Skeletal muscle tissue (tissue), 4 donors: ENCODE data around the gene GRPEL1. TPM values are rescaled to one million over a fixed set of nuclear protein-coding genes. Genes with fewer than 3 reads are reported as not detected.

Experiments used
- H3K27ac ChIP-seq: one replicate; pipeline ENCODE4 v1.7.0; 2013; ENCODE audit warnings: mild to moderate bottlenecking, low read depth, low read length, inconsistent platforms
- H3K27me3 ChIP-seq, 3 donors: one replicate each; pipeline ENCODE4 v1.7.0; 2013; ENCODE audit warnings: low read length in 3 of 3; ENCODE audit not compliant: control insufficient read depth in 3 of 3, insufficient read depth in 3 of 3
- H3K36me3 ChIP-seq, 3 donors: one replicate each; pipeline ENCODE4 v1.7.0; 2013; ENCODE audit warnings: low read length in 3 of 3; ENCODE audit not compliant: control insufficient read depth in 3 of 3, insufficient read depth in 3 of 3
- H3K4me1 ChIP-seq, 3 donors: one replicate each; pipeline ENCODE4 v1.7.0; 2013; ENCODE audit warnings: low read length in 3 of 3, mild to moderate bottlenecking in 3 of 3; ENCODE audit not compliant: control insufficient read depth in 3 of 3, insufficient read depth in 3 of 3
- H3K4me3 ChIP-seq, 3 donors: one replicate each; pipeline ENCODE4 v1.7.0; 2013; ENCODE audit warnings: low read length in 3 of 3
- H3K9ac ChIP-seq, 3 donors: one replicate each; pipeline ENCODE4 v1.7.0; 2013; ENCODE audit warnings: low read length in 3 of 3, mild to moderate bottlenecking in 3 of 3, moderate library complexity in 2 of 3, low read depth in 1 of 3
- H3K9me3 ChIP-seq, 3 donors: one replicate each; pipeline ENCODE4 v1.7.0; 2013; ENCODE audit warnings: low read length in 3 of 3; ENCODE audit not compliant: control insufficient read depth in 3 of 3
- total RNA-seq: library from RNA; depleted of rRNA; stranded (reverse); fragments of >200 nt; gene quantifications from one replicate; pipeline ENCODE4 v1.2.3, GENCODE V29; 2014
- donor health status: Osteomylitis.

Gene GRPEL1
- total RNA-seq, 1 donor from 2014 or later, result 19.3 TPM

DNA sequence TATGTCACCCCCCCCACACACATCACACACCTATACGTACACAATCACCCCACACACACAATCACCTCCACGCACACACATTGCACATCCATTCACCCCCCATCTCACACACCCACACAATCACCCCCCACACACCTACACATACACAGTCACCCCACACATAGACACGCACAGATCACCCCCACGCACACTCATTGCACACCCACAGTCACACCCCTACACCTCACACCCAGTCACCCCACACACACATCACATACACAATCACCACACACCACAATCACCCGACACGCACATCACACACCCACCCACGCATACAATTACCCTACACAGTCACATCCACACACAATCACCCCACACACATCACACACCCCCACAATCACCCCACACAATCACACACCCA, 40.6 kb downstream of the GRPEL1 start:
- no peak overlapping the region for H3K9ac ChIP-seq
- H3K9me3 ChIP-seq, result no peaks in the 10 kb centered on the region
- no peak overlapping the region for H3K27ac ChIP-seq
- H3K36me3 ChIP-seq, result peaks cover 43 to 62% (median 56%) of the 10 kb centered on the region in 3 donors
- H3K4me1 ChIP-seq, result no peaks in the 10 kb centered on the region
- no peaks in the 10 kb centered on the region for H3K27me3 ChIP-seq
- H3K4me3 ChIP-seq, result no peak overlapping the region

DNA sequence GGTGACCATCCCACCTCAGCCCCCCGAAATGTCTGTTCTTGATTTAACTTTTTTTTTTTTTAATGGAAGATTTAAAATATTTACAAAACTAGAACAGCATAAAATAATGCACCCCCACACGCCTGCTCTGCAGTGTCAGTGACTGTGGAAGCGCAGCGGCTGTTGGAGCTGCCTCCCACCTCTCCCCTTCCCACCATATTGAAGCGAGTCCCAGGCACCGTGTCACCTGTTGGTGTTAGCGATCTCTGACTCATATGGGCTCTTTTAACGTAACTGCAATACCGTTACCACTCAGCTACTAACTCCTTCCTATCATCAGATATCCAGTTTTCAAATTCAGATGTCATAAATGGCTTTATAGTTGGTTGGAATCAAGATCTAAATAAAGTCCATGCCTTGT, 41.8 kb downstream of the GRPEL1 start:
- H3K36me3 ChIP-seq, result peaks cover 38 to 59% (median 50%) of the 10 kb centered on the region in 3 donors
- no peak overlapping the region for H3K4me3 ChIP-seq
- no peaks in the 10 kb centered on the region for H3K9me3 ChIP-seq
- H3K27ac ChIP-seq, result no peak overlapping the region
- H3K4me1 ChIP-seq, result no peaks in the 10 kb centered on the region
- H3K27me3 ChIP-seq, result no peaks in the 10 kb centered on the region
- no peak overlapping the region for H3K9ac ChIP-seq

DNA sequence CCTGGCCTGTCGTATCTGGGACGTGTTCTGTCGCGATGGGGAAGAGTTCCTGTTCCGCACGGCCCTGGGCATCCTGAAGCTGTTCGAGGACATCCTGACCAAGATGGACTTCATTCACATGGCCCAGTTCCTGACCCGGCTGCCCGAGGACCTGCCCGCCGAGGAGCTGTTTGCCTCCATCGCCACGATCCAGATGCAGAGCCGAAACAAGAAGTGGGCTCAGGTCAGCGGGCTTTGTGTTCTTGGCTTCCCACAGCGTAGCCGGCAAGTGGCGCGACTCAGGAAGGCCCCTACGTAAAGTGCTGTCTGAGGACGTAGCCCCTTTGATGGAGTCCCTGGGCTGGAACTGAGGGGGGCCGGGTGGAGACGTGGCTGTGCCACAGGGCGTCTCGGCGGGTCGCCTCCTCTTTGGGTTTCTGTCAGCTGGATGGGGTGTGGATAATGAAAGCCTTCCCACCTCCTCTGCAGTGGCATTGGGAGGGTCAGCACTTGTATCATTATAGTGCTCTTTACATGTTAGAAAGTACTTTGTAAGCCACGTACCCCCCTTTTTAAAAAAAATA, 42.7 kb downstream of the GRPEL1 start:
- Histone ChIP-seq H3K4me3 (no peak overlapping the region), H3K4me1 (peaks cover 0 to 1% (median 0%) of the 10 kb centered on the region in 3 donors)

DNA sequence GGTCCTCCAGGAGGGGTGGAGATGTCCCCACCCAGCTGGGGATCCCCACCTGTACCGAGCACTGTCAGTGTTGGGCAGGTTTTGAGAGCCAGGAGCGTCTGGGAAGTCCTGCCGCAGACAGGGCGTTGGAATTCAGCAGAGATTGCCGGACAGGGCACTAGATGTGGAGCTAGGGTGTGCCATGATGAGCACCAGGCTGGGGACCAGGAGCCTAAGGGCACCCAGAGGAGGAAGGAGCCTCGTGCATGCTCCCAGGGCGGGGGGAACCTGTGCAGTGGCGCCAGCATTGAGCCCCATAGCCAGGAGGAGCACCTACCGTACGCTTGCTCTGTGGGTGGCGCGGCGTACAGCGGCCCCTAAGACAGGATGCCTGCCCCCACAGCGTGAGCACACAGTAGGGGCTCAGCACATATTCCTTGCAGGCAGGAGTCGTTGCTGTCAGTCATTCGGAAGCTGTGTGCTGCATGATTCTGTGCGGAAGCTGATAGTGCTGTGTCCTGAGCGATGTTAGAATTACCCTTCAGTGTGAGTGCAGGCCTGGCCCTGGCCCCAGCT, 43.5 kb downstream of the GRPEL1 start:
- peaks cover 24 to 48% (median 40%) of the 10 kb centered on the region in 3 donors for H3K36me3 ChIP-seq
- H3K27ac ChIP-seq, result no peak overlapping the region
- no peaks in the 10 kb centered on the region for H3K27me3 ChIP-seq
- H3K9ac ChIP-seq, result no peak overlapping the region
- no peak overlapping the region for H3K4me3 ChIP-seq
- H3K9me3 ChIP-seq, result no peaks in the 10 kb centered on the region
- peaks cover 0 to 3% (median 0%) of the 10 kb centered on the region in 3 donors for H3K4me1 ChIP-seq

More for the DNA sequence above, 42.7 kb downstream of the GRPEL1 start:
- Histone ChIP-seq H3K9ac (no peak overlapping the region), H3K36me3 (peaks cover 29 to 53% (median 45%) of the 10 kb centered on the region in 3 donors), H3K27ac (no peak overlapping the region), H3K27me3 (no peaks in the 10 kb centered on the region), H3K9me3 (no peaks in the 10 kb centered on the region)

DNA sequence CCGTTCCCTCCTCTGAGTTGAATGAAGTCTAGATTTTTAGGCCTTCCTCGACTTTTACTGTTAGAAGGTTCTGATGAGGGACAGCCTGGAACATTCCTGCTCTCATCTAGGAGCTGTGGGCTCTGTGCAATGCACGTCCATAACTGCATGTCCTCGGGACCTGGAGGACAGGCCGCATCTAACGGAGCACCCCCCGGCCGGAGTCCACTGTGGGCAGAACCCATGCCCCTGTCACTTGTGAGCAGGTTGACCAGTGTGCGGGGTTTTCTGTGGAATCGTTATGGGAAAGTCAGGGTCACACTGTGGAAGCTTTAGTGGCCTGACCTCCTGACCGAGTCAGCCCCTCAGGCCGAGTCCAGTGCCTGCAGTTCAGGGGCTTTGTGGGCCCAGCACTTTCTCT, 44.0 kb downstream of the GRPEL1 start:
- H3K36me3 ChIP-seq, result peaks cover 22 to 48% (median 44%) of the 10 kb centered on the region in 3 donors
- H3K27ac ChIP-seq, result no peak overlapping the region
- H3K9ac ChIP-seq, result no peak overlapping the region
- no peak overlapping the region for H3K4me3 ChIP-seq
- peaks cover 0 to 4% (median 0%) of the 10 kb centered on the region in 3 donors for H3K4me1 ChIP-seq
- H3K27me3 ChIP-seq, result no peaks in the 10 kb centered on the region
- no peaks in the 10 kb centered on the region for H3K9me3 ChIP-seq

DNA sequence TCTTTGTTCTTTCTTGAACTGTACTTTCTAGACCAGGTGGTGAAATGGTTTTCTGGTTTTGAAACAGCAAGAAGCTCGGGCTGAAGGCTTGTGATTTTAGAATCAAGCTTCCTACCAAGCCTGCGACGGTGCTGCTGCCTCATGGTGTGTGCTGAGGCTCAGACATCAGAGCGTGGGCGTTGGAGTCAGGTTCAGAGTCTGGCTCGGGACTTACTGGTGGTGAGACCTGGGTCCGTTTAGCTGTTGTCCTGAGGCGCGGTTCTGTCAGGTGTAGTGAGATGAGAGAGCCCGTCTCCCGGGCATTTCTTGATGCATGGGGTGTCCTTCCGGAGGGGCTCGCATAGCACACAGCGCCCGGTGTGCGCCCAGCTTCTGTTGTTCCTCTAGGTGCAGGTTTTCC, 44.4 kb downstream of the GRPEL1 start:
- Histone ChIP-seq H3K9ac (no peak overlapping the region), H3K27ac (no peak overlapping the region), H3K4me3 (no peak overlapping the region), H3K4me1 (peaks cover 0 to 4% (median 0%) of the 10 kb centered on the region in 3 donors), H3K9me3 (no peaks in the 10 kb centered on the region), H3K36me3 (peaks cover 22 to 50% (median 44%) of the 10 kb centered on the region in 3 donors), H3K27me3 (no peaks in the 10 kb centered on the region)

DNA sequence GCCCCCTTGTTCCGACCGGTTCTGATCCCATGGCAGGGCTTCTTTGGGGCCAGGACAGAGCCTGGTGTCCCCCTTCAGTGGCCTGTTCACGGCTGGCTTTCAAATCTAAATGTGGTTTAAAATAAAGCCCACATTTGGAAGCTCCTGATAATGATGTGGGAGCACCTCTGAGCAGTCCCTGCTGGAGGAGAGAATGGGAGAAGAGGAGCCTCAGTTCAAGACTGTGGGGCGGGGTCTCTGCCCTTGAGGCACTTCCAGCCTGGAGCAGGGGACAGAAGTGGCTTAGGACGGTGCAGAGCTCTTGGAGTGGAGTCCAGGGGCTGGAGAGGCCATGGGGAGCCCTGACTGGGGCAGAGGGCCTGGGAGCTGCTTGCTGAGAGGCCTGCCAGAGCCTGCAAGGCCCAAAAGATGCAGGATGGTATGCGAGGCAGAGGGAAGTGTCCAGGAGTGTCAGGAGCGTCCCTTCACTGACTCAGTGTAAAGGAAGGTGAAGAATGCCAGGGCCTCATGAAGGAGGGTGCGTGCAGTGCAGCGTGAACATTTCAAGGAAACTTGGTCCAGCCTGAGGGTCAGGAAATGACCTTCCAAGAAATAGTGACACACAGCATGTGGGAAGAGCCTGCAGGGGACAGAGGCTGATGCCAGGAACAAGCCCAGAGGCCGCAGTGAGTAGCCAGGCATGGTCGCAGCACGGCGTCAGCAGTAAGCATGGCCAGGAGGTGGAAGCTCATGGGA, 45.8 kb downstream of the GRPEL1 start:
- H3K27ac ChIP-seq, result no peak overlapping the region
- H3K4me1 ChIP-seq, result peaks cover 0 to 10% (median 4%) of the 10 kb centered on the region in 3 donors
- H3K36me3 ChIP-seq, result peaks cover 23 to 53% (median 49%) of the 10 kb centered on the region in 3 donors
- no peaks in the 10 kb centered on the region for H3K9me3 ChIP-seq
- H3K9ac ChIP-seq, result no peak overlapping the region
- no peaks in the 10 kb centered on the region for H3K27me3 ChIP-seq
- H3K4me3 ChIP-seq, result no peak overlapping the region

DNA sequence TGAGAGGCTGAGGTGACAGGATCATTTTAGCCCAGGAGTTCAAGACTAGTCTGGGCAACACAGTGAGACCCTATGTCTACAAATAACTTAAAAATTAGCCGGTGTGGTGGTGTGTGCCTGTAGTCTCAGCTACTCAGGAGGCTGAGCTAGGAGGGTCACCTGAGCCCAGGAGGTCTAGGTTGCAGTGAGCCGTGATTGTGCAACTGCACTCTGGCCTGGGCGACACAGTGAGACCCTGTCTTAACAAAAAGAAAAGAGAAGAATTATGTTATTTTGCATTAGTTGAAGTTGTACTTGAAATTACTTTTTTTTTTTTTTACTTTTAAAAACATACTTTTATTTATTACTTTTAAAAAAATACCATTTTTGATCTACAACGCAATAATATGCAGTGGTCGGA, 46.5 kb downstream of the GRPEL1 start:
- Histone ChIP-seq H3K4me1 (peaks cover 0 to 10% (median 4%) of the 10 kb centered on the region in 3 donors), H3K9ac (no peak overlapping the region), H3K4me3 (no peak overlapping the region), H3K9me3 (no peaks in the 10 kb centered on the region), H3K27me3 (no peaks in the 10 kb centered on the region), H3K36me3 (peaks cover 23 to 57% (median 53%) of the 10 kb centered on the region in 3 donors), H3K27ac (no peak overlapping the region)

DNA sequence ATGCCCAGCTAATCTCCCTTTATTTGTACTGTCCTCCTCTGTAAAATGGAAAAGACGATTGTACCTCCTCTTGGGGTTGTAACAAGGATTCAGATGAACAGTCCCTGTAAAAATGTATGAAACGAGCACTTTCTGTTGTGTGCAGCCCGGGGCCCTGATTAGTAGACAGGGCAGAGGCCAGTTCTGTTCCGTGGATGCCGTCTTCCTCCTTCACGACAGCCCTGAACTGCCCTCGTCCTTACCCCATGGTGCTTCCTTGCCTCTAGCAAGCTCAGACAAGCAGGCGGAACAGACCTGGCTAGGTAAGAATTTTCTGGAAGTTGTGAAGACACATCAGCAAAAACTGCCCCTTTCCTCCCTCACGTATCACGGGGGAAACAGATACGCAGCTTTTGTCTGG, 47.0 kb downstream of the GRPEL1 start:
- H3K36me3 ChIP-seq, result peaks cover 21 to 59% (median 54%) of the 10 kb centered on the region in 3 donors

DNA sequence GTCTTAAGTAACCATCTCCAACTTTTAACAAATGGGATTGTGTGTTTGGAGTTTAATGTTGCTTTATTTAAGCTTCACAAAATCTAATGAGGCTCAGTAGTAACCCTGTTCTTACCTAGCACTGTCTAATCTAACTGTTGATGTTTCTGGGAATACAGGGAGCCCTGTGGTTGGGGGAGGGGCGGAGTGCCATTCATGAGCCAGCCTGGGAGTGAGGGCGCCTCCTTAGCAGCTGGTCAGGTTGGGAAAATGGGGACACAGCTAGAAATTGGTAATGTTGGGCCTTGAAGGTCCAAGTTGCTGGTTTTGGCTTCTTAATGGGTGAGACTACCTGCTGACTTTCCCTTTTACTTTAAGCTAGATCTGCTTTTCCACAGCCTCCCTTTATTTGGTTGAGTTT, 47.6 kb downstream of the GRPEL1 start:
- peaks cover 23 to 61% (median 56%) of the 10 kb centered on the region in 3 donors for H3K36me3 ChIP-seq
- no peak overlapping the region for H3K4me3 ChIP-seq
- H3K9ac ChIP-seq, result no peak overlapping the region
- no peaks in the 10 kb centered on the region for H3K9me3 ChIP-seq
- H3K27ac ChIP-seq, result no peak overlapping the region
- H3K4me1 ChIP-seq, result peaks cover 0 to 10% (median 4%) of the 10 kb centered on the region in 3 donors
- no peaks in the 10 kb centered on the region for H3K27me3 ChIP-seq

More for the DNA sequence above, 47.0 kb downstream of the GRPEL1 start:
- H3K4me3 ChIP-seq, result no peak overlapping the region
- no peak overlapping the region for H3K27ac ChIP-seq
- no peak overlapping the region for H3K9ac ChIP-seq
- H3K4me1 ChIP-seq, result peaks cover 0 to 10% (median 4%) of the 10 kb centered on the region in 3 donors
- H3K27me3 ChIP-seq, result no peaks in the 10 kb centered on the region
- no peaks in the 10 kb centered on the region for H3K9me3 ChIP-seq
